Activated CD8-positive, alpha-beta T cell treated with anti-CD3 and anti-CD28 coated beads, Interleukin-2, amount 10 ng/mL, durations not matched to agents 7 days and 5 days (primary cell): Measurements from ENCODE around the gene ADAMTS10. TPM values are rescaled to one million over a fixed set of nuclear protein-coding genes. Genes with fewer than 3 reads are reported as not detected.

Experiments
- total RNA-seq, 2 experiments: library from RNA; stranded (reverse); gene quantifications; one replicate each; pipeline ENCODE4 v1.2.3, GENCODE V29; 2021

The ADAMTS10 gene
- total RNA-seq, 2 experiments from 2014 or later: 3.6 to 4.9 TPM

Other genes starting within 250 kb of the ADAMTS10 start
- not detected for gene ANGPTL4, start 246.6 kb downstream of the ADAMTS10 start, total RNA-seq
- gene RAB11B, start 220.4 kb downstream of the ADAMTS10 start, total RNA-seq: 10 to 100 TPM; 92.4 to 92.7 TPM
- 10 to 100 TPM; 26.8 to 28.1 TPM for gene MARCHF2, start 197.4 kb downstream of the ADAMTS10 start, total RNA-seq
- 100 to 1,000 TPM; 283 to 291 TPM for gene HNRNPM, start 165.7 kb downstream of the ADAMTS10 start, total RNA-seq
- gene PRAM1, start 108.1 kb downstream of the ADAMTS10 start, total RNA-seq: 1 to 10 TPM; 2.3 to 2.7 TPM
- gene ZNF414, start 96.5 kb downstream of the ADAMTS10 start, total RNA-seq: 10 to 100 TPM; 28.7 to 36.2 TPM
- 100 to 1,000 TPM; 254 to 266 TPM for gene MYO1F, start 33.3 kb downstream of the ADAMTS10 start, total RNA-seq
- not detected for gene NFILZ, start 19.9 kb upstream of the ADAMTS10 start, total RNA-seq
- gene ACTL9, start 88.1 kb upstream of the ADAMTS10 start, total RNA-seq: not detected
- gene OR2Z1, start 110.9 kb upstream of the ADAMTS10 start, total RNA-seq: not detected
- gene ZNF558, start 221.6 kb upstream of the ADAMTS10 start, total RNA-seq: 10 to 100 TPM; 19.6 to 22.4 TPM
- gene MBD3L1, start 221.7 kb upstream of the ADAMTS10 start, total RNA-seq: not detected